ENCODE results near the gene PRKAR1B. TPM values are rescaled to one million over a fixed set of nuclear protein-coding genes. Genes with fewer than 3 reads are reported as not detected.
A peak's percentile ranks its signal among the peaks of the same experiment; 100 is the strongest.

Gene PRKAR1B
- total and polyA plus RNA-seq, 7 donors: 9.5 to 26.6 (median 11.4) TPM

DNA sequence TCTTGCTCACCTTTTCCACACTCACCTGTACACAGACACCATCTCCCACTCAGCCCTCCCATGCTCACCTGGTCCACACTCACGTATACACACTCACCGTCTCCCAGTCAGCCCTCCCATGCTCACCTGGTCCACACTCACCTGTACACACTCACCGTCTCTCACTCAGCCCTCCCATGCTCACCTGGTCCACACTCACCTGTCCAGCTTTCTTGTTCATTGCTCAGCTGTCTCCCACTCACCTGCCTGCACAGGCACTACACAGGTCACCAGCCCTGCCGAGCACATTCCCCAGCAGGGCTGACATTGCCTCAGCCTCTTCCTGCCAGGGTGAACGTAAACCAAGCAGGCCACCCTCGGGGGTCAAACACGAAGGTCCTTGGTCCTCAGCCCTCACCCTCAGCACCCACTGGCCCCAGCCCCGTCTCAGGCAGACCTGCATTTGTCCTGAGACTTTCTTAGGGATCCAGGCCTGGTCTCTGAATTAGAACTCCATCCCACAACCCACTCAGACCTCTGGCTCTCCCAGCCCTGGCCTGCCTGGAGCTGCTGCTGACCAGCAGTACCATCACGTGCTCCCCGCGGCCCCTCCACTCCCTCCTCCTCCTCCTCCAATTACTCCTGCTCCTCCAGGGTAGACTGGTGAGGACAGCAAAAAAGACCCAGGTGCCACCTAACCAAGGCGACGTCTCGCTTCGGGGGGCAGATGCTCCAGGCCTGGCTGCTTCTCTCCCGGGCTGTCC is 13.4 kb downstream of the PRKAR1B start:
- DNase-seq: peak; percentile 37

DNA sequence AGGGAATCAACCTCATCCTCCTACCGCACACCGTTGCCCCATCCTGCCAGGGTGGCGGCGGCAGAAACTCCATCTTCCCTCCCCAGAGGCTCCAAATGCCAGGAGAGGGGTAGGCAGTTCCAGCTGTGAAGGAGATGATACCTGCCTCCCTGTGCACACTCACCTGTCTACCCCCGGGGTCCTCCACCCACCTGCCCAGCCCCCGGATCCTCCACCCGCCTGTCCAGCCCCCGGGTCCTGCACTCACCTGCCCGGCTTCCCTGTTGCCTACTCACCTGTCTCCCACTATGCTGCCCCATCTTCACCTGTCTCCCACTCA is 14.0 kb downstream of the PRKAR1B start:
- peaks cover 0 to 17% (median 10%) of the 10 kb centered on the region in 4 donors for H3K4me1 ChIP-seq
- intact Hi-C loops (cut with DNase I): loop anchor here (5.0 kb wide), 2 partner anchors 41 to 191 kb away; no protein-coding TSS in a partner anchor
- no peak for TF ChIP-seq POLR2A (IDR thresholded peaks at IDR 0.05)
- TF ChIP-seq POLR2AphosphoS5 (IDR thresholded peaks at IDR 0.05): no peak
- TF ChIP-seq, protein P1, sequence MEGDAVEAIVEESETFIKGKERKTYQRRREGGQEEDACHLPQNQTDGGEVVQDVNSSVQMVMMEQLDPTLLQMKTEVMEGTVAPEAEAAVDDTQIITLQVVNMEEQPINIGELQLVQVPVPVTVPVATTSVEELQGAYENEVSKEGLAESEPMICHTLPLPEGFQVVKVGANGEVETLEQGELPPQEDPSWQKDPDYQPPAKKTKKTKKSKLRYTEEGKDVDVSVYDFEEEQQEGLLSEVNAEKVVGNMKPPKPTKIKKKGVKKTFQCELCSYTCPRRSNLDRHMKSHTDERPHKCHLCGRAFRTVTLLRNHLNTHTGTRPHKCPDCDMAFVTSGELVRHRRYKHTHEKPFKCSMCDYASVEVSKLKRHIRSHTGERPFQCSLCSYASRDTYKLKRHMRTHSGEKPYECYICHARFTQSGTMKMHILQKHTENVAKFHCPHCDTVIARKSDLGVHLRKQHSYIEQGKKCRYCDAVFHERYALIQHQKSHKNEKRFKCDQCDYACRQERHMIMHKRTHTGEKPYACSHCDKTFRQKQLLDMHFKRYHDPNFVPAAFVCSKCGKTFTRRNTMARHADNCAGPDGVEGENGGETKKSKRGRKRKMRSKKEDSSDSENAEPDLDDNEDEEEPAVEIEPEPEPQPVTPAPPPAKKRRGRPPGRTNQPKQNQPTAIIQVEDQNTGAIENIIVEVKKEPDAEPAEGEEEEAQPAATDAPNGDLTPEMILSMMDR (IDR thresholded peaks at IDR 0.05): no peak
- no peak for TF ChIP-seq EP300 (IDR thresholded peaks at IDR 0.05)
- H3K9me3 ChIP-seq: no peaks in the 10 kb centered on the region
- DNase-seq: peak; percentile 60
- H3K4me3 ChIP-seq: no peak overlapping the region
- H3K27ac ChIP-seq: no peak overlapping the region
- no peaks in the 10 kb centered on the region for H3K36me3 ChIP-seq
- H3K27me3 ChIP-seq: no peaks in the 10 kb centered on the region
- 86 to 89% methylated on average over 9 of the region's 9 CpGs for WGBS, 2 donors

More for the DNA sequence above, 13.4 kb downstream of the PRKAR1B start:
- intact Hi-C loops (cut with DNase I): loop anchor here (5.0 kb wide), 2 partner anchors 41 to 191 kb away; no protein-coding TSS in a partner anchor
- 91 to 94% methylated on average over 16 of the region's 16 CpGs for WGBS, 2 donors
- H3K27me3 ChIP-seq: no peaks in the 10 kb centered on the region
- H3K9me3 ChIP-seq: no peaks in the 10 kb centered on the region
- TF ChIP-seq POLR2AphosphoS5 (IDR thresholded peaks at IDR 0.05) (no peak), EP300 (IDR thresholded peaks at IDR 0.05) (no peak), POLR2A (IDR thresholded peaks at IDR 0.05) (no peak)
- TF ChIP-seq, protein P1 (IDR thresholded peaks at IDR 0.05): no peak
- H3K36me3 ChIP-seq: no peaks in the 10 kb centered on the region
- peaks cover 0 to 17% (median 10%) of the 10 kb centered on the region in 4 donors for H3K4me1 ChIP-seq
- H3K27ac ChIP-seq: no peak overlapping the region
- no peak overlapping the region for H3K4me3 ChIP-seq

DNA sequence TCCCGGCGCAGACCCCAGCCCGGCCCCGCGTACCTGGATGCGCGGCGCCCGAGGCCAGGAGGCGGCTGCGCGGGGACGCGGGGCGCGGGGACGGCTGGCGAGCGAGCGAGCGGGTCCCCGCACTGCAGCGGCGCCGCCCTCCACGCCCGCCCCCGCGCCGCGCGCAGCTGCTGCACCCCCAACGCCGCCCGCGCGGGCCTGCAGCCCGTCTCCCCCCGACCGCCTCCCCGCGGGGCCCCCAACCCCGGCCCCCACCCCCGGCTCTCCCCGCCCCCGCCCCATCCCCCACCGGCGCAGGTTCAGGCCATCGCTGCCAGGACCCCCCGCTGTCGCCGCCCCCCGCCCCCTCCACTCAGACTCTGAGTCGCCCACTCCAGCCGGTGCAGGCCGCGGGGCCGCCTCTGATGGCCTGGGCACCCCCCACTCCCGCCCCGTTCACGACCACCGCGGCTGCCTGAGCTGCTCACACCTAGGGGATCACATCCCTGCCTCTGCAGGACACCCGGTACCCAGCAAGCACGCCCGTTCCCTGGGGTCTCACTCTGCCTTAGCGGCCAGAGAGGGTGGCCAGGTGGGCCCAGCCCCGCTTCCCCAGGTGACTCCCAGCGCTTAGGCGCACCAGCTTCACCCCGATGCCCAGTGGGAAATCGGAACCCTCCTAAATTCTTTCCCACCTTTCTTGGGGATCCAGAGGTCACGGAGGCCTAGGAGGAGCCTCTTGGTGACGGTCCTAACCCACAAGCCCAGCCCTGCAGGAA is 14.5 kb downstream of the PRKAR1B start:
- Histone ChIP-seq H3K9me3 (no peaks in the 10 kb centered on the region), H3K4me3 (peak overlapping the region; percentile 43 to 91 (median 72)), H3K27me3 (no peaks in the 10 kb centered on the region), H3K36me3 (no peaks in the 10 kb centered on the region), H3K4me1 (peaks cover 0 to 17% (median 10%) of the 10 kb centered on the region in 4 donors), H3K27ac (peak overlapping the region in 2 of 4 donors; percentile 56 to 63)
- peak; percentile 64 for DNase-seq
- 13 to 20% methylated on average over 73 to 74 of the region's 74 CpGs for WGBS, 2 donors
- TF ChIP-seq, protein P1 (IDR thresholded peaks at IDR 0.05): no peak
- TF ChIP-seq POLR2A (IDR thresholded peaks at IDR 0.05) (no peak), POLR2AphosphoS5 (IDR thresholded peaks at IDR 0.05) (no peak), EP300 (IDR thresholded peaks at IDR 0.05) (no peak)
- intact Hi-C loops (cut with DNase I): loop anchor here (5.0 kb wide), 2 partner anchors 40 to 190 kb away; no protein-coding TSS in a partner anchor

DNA sequence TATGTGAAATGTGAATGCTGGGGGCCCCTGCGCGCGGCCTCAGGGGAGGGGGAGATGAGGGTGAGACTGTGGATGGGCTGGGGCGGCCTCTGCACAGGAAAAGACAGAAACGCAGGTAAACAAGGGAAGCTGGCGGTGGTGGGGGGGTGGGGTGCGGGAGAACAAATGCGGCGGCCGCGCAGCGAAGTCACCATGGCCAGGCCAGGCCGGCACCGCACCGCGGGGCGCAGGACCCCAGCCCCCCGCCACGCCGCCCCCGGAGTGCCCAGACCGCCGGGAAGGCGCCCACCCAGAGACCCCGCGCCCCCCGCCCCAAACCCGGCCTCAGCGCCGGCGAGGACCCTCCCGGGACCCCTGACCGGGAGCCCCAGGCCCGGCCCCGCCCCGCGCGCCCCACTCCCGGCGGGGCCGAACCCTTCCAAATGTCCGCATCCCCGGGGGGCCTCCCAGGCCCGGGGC is 15.1 kb downstream of the PRKAR1B start:
- H3K27ac ChIP-seq: peak overlapping the region; percentile 22 to 63 (median 48)
- 6 to 46% methylated on average over 44 of the region's 44 CpGs for whole genome bisulfite sequencing, 2 donors
- intact Hi-C loops (cut with DNase I): loop anchor here (5.0 kb wide), 2 partner anchors 40 to 190 kb away; no protein-coding TSS in a partner anchor
- H3K4me1 ChIP-seq: peaks cover 0 to 17% (median 10%) of the 10 kb centered on the region in 4 donors
- H3K36me3 ChIP-seq: no peaks in the 10 kb centered on the region
- no peak for TF ChIP-seq POLR2AphosphoS5 (IDR thresholded peaks at IDR 0.05)
- TF ChIP-seq, protein P1 (IDR thresholded peaks at IDR 0.05): no peak
- TF ChIP-seq EP300 (IDR thresholded peaks at IDR 0.05): no peak
- TF ChIP-seq POLR2A (IDR thresholded peaks at IDR 0.05): no peak
- peak; percentile 54 for DNase-seq
- H3K27me3 ChIP-seq: no peaks in the 10 kb centered on the region
- peak overlapping the region; percentile 43 to 91 (median 72) for H3K4me3 ChIP-seq
- H3K9me3 ChIP-seq: no peaks in the 10 kb centered on the region

Data from sigmoid colon (tissue), 7 donors.